Sciatic nerve (tissue), 2 donors: Measurements from ENCODE around the gene ASIC2. TPM values are rescaled to one million over a fixed set of nuclear protein-coding genes. Genes with fewer than 3 reads are reported as not detected.
"Not testable (repeated sequence)": the region's sequence is repeated elsewhere in the genome, so short reads cannot be mapped to it uniquely, and the experiment has no call there.

ENCODE experiments used
- ATAC-seq: fragments of 200-7000 bp; cut with Tn5 transposase; one replicate; pipeline ENCODE4 v1.9.1; 2020; ENCODE audit warnings: mild to moderate bottlenecking, moderate library complexity
- DNase-seq: peaks from one replicate; pipeline ENCODE4 v3.0.0-alpha.2; 2020; ENCODE audit warnings: low spot score
- intact Hi-C: fragments of 100-400 bp; cut with DNase I; formaldehyde crosslinking; loops from one replicate; pipeline ENCODE4 v1.14.2; 2022
- total RNA-seq: library from RNA; stranded (reverse); fragmentation: NEBNext Ultra II Directional; extraction: Animal tissue kit (Norgen Biotek cat#: 25700); gene quantifications from one replicate; pipeline ENCODE4 v1.2.1, GENCODE V29; 2021
- donor health status: DM: no; HTN: no; CAD: no.
- donor health status: DM: no; HTN: no; CAD: no.

The ASIC2 gene
- total RNA-seq, 1 donor from 2014 or later: 1.1 TPM

GRCh38 chr17:33019161-33019890 is 273.8 kb downstream of the ASIC2 start:
- no peak for DNase-seq
- no peak for ATAC-seq
- intact Hi-C loops: no loop called here

GRCh38 chr17:33017366-33017765 is 275.7 kb downstream of the ASIC2 start:
- ATAC-seq (no peak), DNase-seq (no peak)
- intact Hi-C loops: no loop called here

- intact Hi-C loops: no loop called here
- DNase-seq (no peak), ATAC-seq (no peak)
Measured at GRCh38 chr17:33016920-33017319, 276.2 kb downstream of the ASIC2 start.

- no peak for ATAC-seq
- intact Hi-C loops: no loop called here
- DNase-seq: no peak
Measured at GRCh38 chr17:33015716-33016346, 277.3 kb downstream of the ASIC2 start.

- DNase-seq: no peak
- ATAC-seq: no peak
- intact Hi-C loops: no loop called here
Measured at GRCh38 chr17:33014751-33015150, 278.3 kb downstream of the ASIC2 start.

GRCh38 chr17:33013596-33014375 is 279.3 kb downstream of the ASIC2 start:
- DNase-seq (peak; percentile 44), ATAC-seq (no peak)
- intact Hi-C loops: no loop called here

- DNase-seq (peak; percentile 33), ATAC-seq (no peak)
- intact Hi-C loops: no loop called here
Measured at GRCh38 chr17:33012522-33013033, 280.5 kb downstream of the ASIC2 start.

GRCh38 chr17:33009636-33010035 is 283.5 kb downstream of the ASIC2 start:
- intact Hi-C loops: no loop called here
- DNase-seq: no peak

GRCh38 chr17:33007186-33007585 is 285.9 kb downstream of the ASIC2 start:
- ATAC-seq (no peak), DNase-seq (no peak)
- intact Hi-C loops: no loop called here

More at GRCh38 chr17:33009636-33010035, 283.5 kb downstream of the ASIC2 start:
- ATAC-seq: no peak

GRCh38 chr17:33002246-33002645 is 290.8 kb downstream of the ASIC2 start:
- no peak for ATAC-seq
- intact Hi-C loops: no loop called here
- DNase-seq: no peak

- intact Hi-C loops: no loop called here
- ATAC-seq (no peak), DNase-seq (no peak)
Measured at GRCh38 chr17:32998887-32999228, 294.2 kb downstream of the ASIC2 start.

- DNase-seq (peak; percentile 92), ATAC-seq (peak; percentile 86)
- intact Hi-C loops: no loop called here
Measured at GRCh38 chr17:32998111-32998886, 294.8 kb downstream of the ASIC2 start.

GRCh38 chr17:32995416-32996045 is 297.6 kb downstream of the ASIC2 start:
- DNase-seq (no peak), ATAC-seq (no peak)
- intact Hi-C loops: no loop called here

GRCh38 chr17:32993977-32994376 is 299.1 kb downstream of the ASIC2 start:
- no peak for ATAC-seq
- intact Hi-C loops: no loop called here
- no peak for DNase-seq

- ATAC-seq (no peak), DNase-seq (no peak)
- intact Hi-C loops: no loop called here
Measured at GRCh38 chr17:32992321-32993033, 300.6 kb downstream of the ASIC2 start.

- intact Hi-C loops: no loop called here
- no peak for DNase-seq
- no peak for ATAC-seq
Measured at GRCh38 chr17:32988481-32989101, 304.5 kb downstream of the ASIC2 start.

GRCh38 chr17:32987868-32988267 is 305.2 kb downstream of the ASIC2 start:
- ATAC-seq: not testable (repeated sequence)

GRCh38 chr17:32987453-32987805 is 305.7 kb downstream of the ASIC2 start:
- intact Hi-C loops, DNase-seq, ATAC-seq: not testable (repeated sequence)

More at GRCh38 chr17:32987868-32988267, 305.2 kb downstream of the ASIC2 start:
- DNase-seq, intact Hi-C loops: not testable (repeated sequence)
